GM04503 (cell line): Measurements from ENCODE around the gene SLC9A5.
A peak's percentile ranks its signal among the peaks of the same experiment; 100 is the strongest.

ENCODE experiments used
- DNase-seq: peaks from one replicate; pipeline ENCODE4 v3.0.0-alpha.2; 2012; ENCODE audit warnings: low read depth

Gene SLC9A5

GRCh38 chr16:67311607-67312488, 63.1 kb downstream of the SLC9A5 start:
- DNase-seq: peak; percentile 100

GRCh38 chr16:67312719-67313118, 63.9 kb downstream of the SLC9A5 start:
- DNase-seq: no peak

GRCh38 chr16:67317853-67318252, 69.1 kb downstream of the SLC9A5 start:
- DNase-seq: no peak
